ENCODE results near the gene OSBPL10.

The OSBPL10 gene

GRCh38 chr3:31884251-31884650 lies 96.8 kb downstream of the OSBPL10 start:
- no peak overlapping the region for H3K4me3 ChIP-seq
- TF ChIP-seq, protein P1, sequence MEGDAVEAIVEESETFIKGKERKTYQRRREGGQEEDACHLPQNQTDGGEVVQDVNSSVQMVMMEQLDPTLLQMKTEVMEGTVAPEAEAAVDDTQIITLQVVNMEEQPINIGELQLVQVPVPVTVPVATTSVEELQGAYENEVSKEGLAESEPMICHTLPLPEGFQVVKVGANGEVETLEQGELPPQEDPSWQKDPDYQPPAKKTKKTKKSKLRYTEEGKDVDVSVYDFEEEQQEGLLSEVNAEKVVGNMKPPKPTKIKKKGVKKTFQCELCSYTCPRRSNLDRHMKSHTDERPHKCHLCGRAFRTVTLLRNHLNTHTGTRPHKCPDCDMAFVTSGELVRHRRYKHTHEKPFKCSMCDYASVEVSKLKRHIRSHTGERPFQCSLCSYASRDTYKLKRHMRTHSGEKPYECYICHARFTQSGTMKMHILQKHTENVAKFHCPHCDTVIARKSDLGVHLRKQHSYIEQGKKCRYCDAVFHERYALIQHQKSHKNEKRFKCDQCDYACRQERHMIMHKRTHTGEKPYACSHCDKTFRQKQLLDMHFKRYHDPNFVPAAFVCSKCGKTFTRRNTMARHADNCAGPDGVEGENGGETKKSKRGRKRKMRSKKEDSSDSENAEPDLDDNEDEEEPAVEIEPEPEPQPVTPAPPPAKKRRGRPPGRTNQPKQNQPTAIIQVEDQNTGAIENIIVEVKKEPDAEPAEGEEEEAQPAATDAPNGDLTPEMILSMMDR (IDR thresholded peaks at IDR 0.05): no peak
- no peak overlapping the region for H3K27ac ChIP-seq
- DNase-seq (ENCODE audit: low spot score): no peak

GRCh38 chr3:31882895-31883294 lies 98.2 kb downstream of the OSBPL10 start:
- no peak for DNase-seq (ENCODE audit: low spot score)
- Histone ChIP-seq H3K27ac (no peak overlapping the region), H3K4me3 (no peak overlapping the region)
- TF ChIP-seq, protein P1 (IDR thresholded peaks at IDR 0.05): no peak

DNA sequence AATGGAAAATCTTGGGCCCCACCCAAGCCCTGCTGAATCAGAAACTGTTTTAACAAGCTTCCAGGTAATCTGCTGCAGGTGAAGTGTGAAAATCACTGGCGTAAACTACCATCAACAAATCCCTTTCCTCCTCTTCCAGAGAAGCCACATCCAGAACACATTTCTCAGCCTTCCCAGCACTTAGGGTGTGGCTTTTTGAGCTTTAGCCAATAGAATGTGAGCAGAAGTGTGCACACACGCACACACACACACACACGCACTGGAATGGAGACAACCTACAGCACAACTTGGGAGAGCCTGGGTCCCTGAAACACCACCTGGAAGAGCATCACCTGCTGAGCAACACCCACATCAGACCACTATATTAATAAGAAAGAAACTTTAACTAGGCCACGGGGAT lies 98.6 kb downstream of the OSBPL10 start:
- no peak overlapping the region for H3K27ac ChIP-seq
- H3K4me3 ChIP-seq: no peak overlapping the region
- TF ChIP-seq, protein P1 (IDR thresholded peaks at IDR 0.05): no peak
- no peak for DNase-seq (ENCODE audit: low spot score)

DNA sequence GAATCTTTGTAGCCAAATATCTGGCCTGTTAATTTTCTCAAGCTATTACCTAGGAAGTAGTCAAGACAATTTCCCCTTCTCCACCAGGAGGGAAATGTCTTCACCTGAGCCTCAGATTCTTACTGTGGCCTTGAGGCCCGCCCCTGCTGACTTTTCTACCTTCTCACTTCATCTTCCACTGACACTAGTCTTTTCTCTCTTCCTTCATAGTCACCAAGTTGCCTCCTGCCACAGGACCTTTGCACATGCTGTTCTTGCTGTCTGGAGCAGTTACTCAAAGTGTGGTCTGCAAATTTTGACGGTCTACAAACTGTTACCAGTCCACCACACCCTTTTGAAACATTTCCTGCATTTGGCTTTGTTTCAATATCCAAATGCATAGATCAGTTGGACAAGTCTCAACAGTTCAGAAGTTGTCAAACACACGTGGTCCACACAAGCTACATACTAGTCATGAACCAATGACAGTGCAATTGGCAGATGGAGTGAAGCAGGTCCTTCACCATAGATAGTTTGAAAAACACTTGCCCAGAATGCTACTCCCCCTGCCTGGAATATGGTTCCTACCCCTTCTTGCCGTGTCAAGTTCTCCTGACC lies 100.5 kb downstream of the OSBPL10 start:
- DNase-seq (ENCODE audit: low spot score): no peak
- Histone ChIP-seq H3K27ac (no peak overlapping the region), H3K4me3 (no peak overlapping the region)
- TF ChIP-seq, protein P1 (IDR thresholded peaks at IDR 0.05): no peak

DNA sequence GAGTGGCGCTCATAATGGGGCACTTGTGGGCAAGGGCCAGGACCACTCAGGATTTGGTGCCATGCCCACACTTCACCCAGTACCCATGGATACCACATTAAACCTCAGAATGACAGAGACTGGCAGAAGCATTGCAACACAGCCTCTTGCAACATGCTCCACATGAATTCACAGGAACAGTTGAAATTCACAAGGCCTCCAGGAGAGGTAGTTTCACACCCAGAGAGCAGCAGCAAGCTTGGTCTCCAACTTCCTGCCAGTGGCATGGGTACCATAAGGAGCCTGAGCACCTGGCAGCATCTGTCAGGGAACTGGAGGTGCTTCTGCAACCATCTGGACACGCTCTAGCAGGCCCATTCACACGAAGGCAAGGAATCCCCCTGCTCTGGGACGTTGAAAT lies 101.0 kb downstream of the OSBPL10 start:
- no peak overlapping the region for H3K4me3 ChIP-seq
- no peak for DNase-seq (ENCODE audit: low spot score)
- TF ChIP-seq, protein P1 (IDR thresholded peaks at IDR 0.05): no peak
- no peak overlapping the region for H3K27ac ChIP-seq

GRCh38 chr3:31879365-31879764 lies 101.7 kb downstream of the OSBPL10 start:
- no peak overlapping the region for H3K4me3 ChIP-seq
- H3K27ac ChIP-seq: no peak overlapping the region
- no peak for DNase-seq (ENCODE audit: low spot score)
- TF ChIP-seq, protein P1 (IDR thresholded peaks at IDR 0.05): no peak

GRCh38 chr3:31878231-31878838 lies 102.7 kb downstream of the OSBPL10 start:
- no peak overlapping the region for H3K4me3 ChIP-seq
- H3K27ac ChIP-seq: no peak overlapping the region
- TF ChIP-seq, protein P1 (IDR thresholded peaks at IDR 0.05): no peak
- no peak for DNase-seq (ENCODE audit: low spot score)
